H9 (cell line): Measurements from ENCODE around the gene CHADL. TPM values are rescaled to one million over a fixed set of nuclear protein-coding genes. Genes with fewer than 3 reads are reported as not detected.

ENCODE experiments used
- DNase-seq: peaks from one replicate; pipeline ENCODE4 v3.0.0-alpha.2; 2017
- H2AFZ ChIP-seq: one replicate; pipeline ENCODE4 v1.6.1; 2013; ENCODE audit warnings: mild to moderate bottlenecking, low read length, control low read depth, moderate library complexity
- H2AK5ac ChIP-seq: 2 replicates; pipeline ENCODE4 v1.6.1; 2013; ENCODE audit warnings: low read length, control low read depth, mixed read lengths; ENCODE audit not compliant: insufficient read length
- H2BK120ac ChIP-seq: one replicate; pipeline ENCODE4 v1.6.1; 2013; ENCODE audit warnings: low read depth, mild to moderate bottlenecking, low read length, control low read depth, inconsistent platforms; ENCODE audit not compliant: poor library complexity, severe bottlenecking
- H2BK12ac ChIP-seq: 2 replicates; pipeline ENCODE4 v1.6.1; 2013; ENCODE audit warnings: low read length, control low read depth, mixed read lengths, low read depth; ENCODE audit not compliant: insufficient read length
- H2BK15ac ChIP-seq: 2 replicates; pipeline ENCODE4 v1.6.1; 2013; ENCODE audit warnings: low read depth, low read length, control low read depth
- H2BK20ac ChIP-seq: one replicate; pipeline ENCODE4 v1.6.1; 2013; ENCODE audit warnings: low read depth, mild to moderate bottlenecking, low read length, control low read depth, inconsistent platforms; ENCODE audit not compliant: poor library complexity, severe bottlenecking
- H2BK5ac ChIP-seq: 2 replicates; pipeline ENCODE4 v1.6.1; 2013; ENCODE audit warnings: low read length, control low read depth, mixed read lengths; ENCODE audit not compliant: insufficient read length
- H3K14ac ChIP-seq: 2 replicates; pipeline ENCODE4 v1.6.1; 2013; ENCODE audit warnings: low read length, control low read depth; ENCODE audit not compliant: insufficient read depth
- H3K18ac ChIP-seq: 2 replicates; pipeline ENCODE4 v1.6.1; 2013; ENCODE audit warnings: low read depth, mild to moderate bottlenecking, mixed read lengths, low read length, control low read depth; ENCODE audit not compliant: insufficient read length
- H3K23ac ChIP-seq: 2 replicates; pipeline ENCODE4 v1.6.1; 2013; ENCODE audit warnings: low read length, control low read depth, mixed read lengths, low read depth; ENCODE audit not compliant: insufficient read length
- H3K23me2 ChIP-seq: 2 replicates; pipeline ENCODE4 v1.6.1; 2013; ENCODE audit warnings: low read depth, mild to moderate bottlenecking, mixed read lengths, low read length, control low read depth; ENCODE audit not compliant: insufficient read length, poor library complexity, severe bottlenecking
- H3K27ac ChIP-seq: 2 replicates; pipeline ENCODE4 v1.5.1; 2013; ENCODE audit warnings: low read length, control low read depth, mixed read lengths, low read depth; ENCODE audit not compliant: insufficient read length
- H3K27me3 ChIP-seq: 2 replicates; pipeline ENCODE4 v1.6.1; 2013; ENCODE audit warnings: low read length, control low read depth, inconsistent platforms; ENCODE audit not compliant: insufficient read depth
- H3K4ac ChIP-seq: 2 replicates; pipeline ENCODE4 v1.6.1; 2013; ENCODE audit warnings: low read depth, mild to moderate bottlenecking, control low read depth, inconsistent platforms, low read length, moderate library complexity
- H3K4me1 ChIP-seq: 2 replicates; pipeline ENCODE4 v1.6.1; 2013; ENCODE audit warnings: low read length, control low read depth, inconsistent platforms; ENCODE audit not compliant: insufficient read depth
- H3K4me2 ChIP-seq: 2 replicates; pipeline ENCODE4 v1.6.1; 2013; ENCODE audit warnings: low read length, control low read depth, mixed read lengths; ENCODE audit not compliant: insufficient read length, insufficient read depth
- H3K56ac ChIP-seq: 2 replicates; pipeline ENCODE4 v1.6.1; 2013; ENCODE audit warnings: low read depth, mild to moderate bottlenecking, mixed read lengths, low read length, control low read depth; ENCODE audit not compliant: insufficient read length
- H3K79me1 ChIP-seq: 2 replicates; pipeline ENCODE4 v1.6.1; 2013; ENCODE audit warnings: low read depth, mild to moderate bottlenecking, moderate library complexity, low read length, control low read depth, inconsistent platforms; ENCODE audit not compliant: insufficient read depth, poor library complexity, severe bottlenecking
- H3K79me2 ChIP-seq: 2 replicates; pipeline ENCODE4 v1.6.1; 2013; ENCODE audit warnings: low read length, control low read depth, inconsistent platforms; ENCODE audit not compliant: insufficient read depth
- H3K9ac ChIP-seq: 2 replicates; pipeline ENCODE4 v1.6.1; 2013; ENCODE audit warnings: low read length, control low read depth, mixed read lengths; ENCODE audit not compliant: insufficient read length; ENCODE audit errors: extremely low read depth
- H3K9me3 ChIP-seq: one replicate; pipeline ENCODE4 v1.6.1; 2013; ENCODE audit warnings: low read depth, low read length, inconsistent platforms; ENCODE audit not compliant: control insufficient read depth
- H3T11ph ChIP-seq: one replicate; pipeline ENCODE4 v1.6.1; 2013; ENCODE audit warnings: mild to moderate bottlenecking, low read length, control low read depth, inconsistent platforms
- H4K20me1 ChIP-seq: one replicate; pipeline ENCODE4 v1.6.1; 2013; ENCODE audit not compliant: control insufficient read depth, insufficient read length, insufficient read depth
- H4K5ac ChIP-seq: 2 replicates; pipeline ENCODE4 v1.6.1; 2013; ENCODE audit warnings: low read depth, mild to moderate bottlenecking, mixed read lengths, low read length, control low read depth; ENCODE audit not compliant: insufficient read length
- H4K8ac ChIP-seq: replicated peaks from 2 replicates; pipeline ENCODE4 v1.6.1; 2013; ENCODE audit warnings: low read length, control low read depth, mixed read lengths, low read depth; ENCODE audit not compliant: insufficient read length
- H4K91ac ChIP-seq: 2 replicates; pipeline ENCODE4 v1.6.1; 2013; ENCODE audit warnings: low read depth, mild to moderate bottlenecking, moderate library complexity, mixed read lengths, low read length, control low read depth; ENCODE audit not compliant: insufficient read length
- H3K27ac Mint-ChIP-seq, 3 experiments: 2 replicates in 2 of 3; 3 replicates in 1 of 3; pipeline ENCODE4 v1.8.0; 2020 to 2021; ENCODE audit warnings: mixed read lengths in 3 of 3, mild to moderate bottlenecking in 1 of 3, moderate library complexity in 1 of 3
- H3K27me3 Mint-ChIP-seq: 2 replicates; pipeline ENCODE4 v1.8.0; 2021; ENCODE audit warnings: low read depth, mild to moderate bottlenecking, moderate library complexity, mixed read lengths
- H3K36me3 Mint-ChIP-seq, 3 experiments: 2 replicates in 2 of 3; 3 replicates in 1 of 3; pipeline ENCODE4 v1.8.0; 2020 to 2021; ENCODE audit warnings: low read depth in 3 of 3, mixed read lengths in 3 of 3; ENCODE audit not compliant: insufficient read depth in 1 of 3
- H3K4me1 Mint-ChIP-seq, 2 experiments: 2 replicates each; pipeline ENCODE4 v1.8.0; 2020; ENCODE audit warnings: mixed read lengths in 2 of 2
- H3K4me3 Mint-ChIP-seq, 2 experiments: 2 replicates in 1 of 2; 3 replicates in 1 of 2; pipeline ENCODE4 v1.8.0; 2020 to 2021; ENCODE audit warnings: mild to moderate bottlenecking in 2 of 2, mixed read lengths in 2 of 2, moderate library complexity in 1 of 2
- H3K9me3 Mint-ChIP-seq, 2 experiments: 2 replicates in 1 of 2; 3 replicates in 1 of 2; pipeline ENCODE4 v1.8.0; 2020; ENCODE audit warnings: mild to moderate bottlenecking in 2 of 2, mixed read lengths in 2 of 2, moderate library complexity in 1 of 2
- CTCF ChIP-seq: fragments of 200-600 bp; sonication (generic); conservative IDR thresholded peaks from 3 replicates; pipeline ENCODE4 v1.8.0; 2021; ENCODE audit warnings: antibody characterized with exemption, mild to moderate bottlenecking
- WGBS: extraction: QIAGEN DNeasy Blood & Tissue Kit; methylation state at CpG from one replicate; pipeline ENCODE4 v1.1.7; 2013; ENCODE audit warnings: missing lambda C conversion rate, low lambda C conversion rate, mixed read lengths; ENCODE audit not compliant: insufficient read length; ENCODE audit errors: extremely low coverage; 5-methylcytosine and 5-hydroxymethylcytosine counted together
- total RNA-seq: library from RNA; stranded (reverse); gene quantifications from 2 replicates; pipeline ENCODE4 v1.2.1, GENCODE V29; 2021

CHADL gene
- total RNA-seq, 1 experiment from 2014 or later = 1.6 TPM

GRCh38 chr22:41237707-41238569 is 2.8 kb downstream of the CHADL start:
- Histone ChIP-seq H3K27ac (no peak overlapping the region), H3K9me3 (no peaks in the 10 kb centered on the region), H3K4me2 (no peak overlapping the region), H2BK15ac (no peak overlapping the region), H3K56ac (no peak overlapping the region), H3K23me2 (no peaks in the 10 kb centered on the region), H4K8ac (no peak overlapping the region), H3K4me1 (no peaks in the 10 kb centered on the region), H2BK120ac (no peak overlapping the region), H3K79me1 (no peaks in the 10 kb centered on the region), H3K18ac (no peak overlapping the region), H4K5ac (peak overlapping the region; percentile 34), H3K27me3 (no peaks in the 10 kb centered on the region), H3K4ac (no peak overlapping the region), H2AFZ (no peak overlapping the region), H4K20me1 (no peaks in the 10 kb centered on the region), H3K79me2 (no peaks in the 10 kb centered on the region), H3K14ac (peak overlapping the region; percentile 30; the same call in 1 of the 2 replicates), H2BK20ac (no peak overlapping the region), H2BK5ac (no peak overlapping the region), H2BK12ac (no peak overlapping the region), H4K91ac (no peak overlapping the region), H2AK5ac (no peak overlapping the region), H3K9ac (no peak overlapping the region), H3K23ac (no peak overlapping the region), H3T11ph (no peak overlapping the region)
- Mint-ChIP-seq H3K9me3 (no peaks in the 10 kb centered on the region), H3K27ac (no peak overlapping the region), H3K4me1 (peaks cover 14% of the 10 kb centered on the region in 2 experiments), H3K36me3 (no peaks in the 10 kb centered on the region), H3K4me3 (peak overlapping the region in 1 of 2 experiments; percentile 42; a peak in 2 of 5 replicates), H3K27me3 (peaks cover 5% of the 10 kb centered on the region)
- peak; percentile 77 for DNase-seq
- no CpG with 5 or more reads among the region's 97 CpGs for WGBS
- peak; percentile 80; the same call in 2 of the 3 replicates for TF ChIP-seq CTCF
